H9 (cell line): ENCODE measurements around the gene EVI5. TPM values are rescaled to one million over a fixed set of nuclear protein-coding genes. Genes with fewer than 3 reads are reported as not detected.

Experiments used
- DNase-seq: peaks from one replicate; pipeline ENCODE4 v3.0.0-alpha.2; 2017
- H2AFZ ChIP-seq: one replicate; pipeline ENCODE4 v1.6.1; 2013; ENCODE audit warnings: mild to moderate bottlenecking, low read length, control low read depth, moderate library complexity
- H2AK5ac ChIP-seq: 2 replicates; pipeline ENCODE4 v1.6.1; 2013; ENCODE audit warnings: low read length, control low read depth, mixed read lengths; ENCODE audit not compliant: insufficient read length
- H2BK120ac ChIP-seq: one replicate; pipeline ENCODE4 v1.6.1; 2013; ENCODE audit warnings: low read depth, mild to moderate bottlenecking, low read length, control low read depth, inconsistent platforms; ENCODE audit not compliant: poor library complexity, severe bottlenecking
- H2BK12ac ChIP-seq: 2 replicates; pipeline ENCODE4 v1.6.1; 2013; ENCODE audit warnings: low read length, control low read depth, mixed read lengths, low read depth; ENCODE audit not compliant: insufficient read length
- H2BK15ac ChIP-seq: 2 replicates; pipeline ENCODE4 v1.6.1; 2013; ENCODE audit warnings: low read depth, low read length, control low read depth
- H2BK20ac ChIP-seq: one replicate; pipeline ENCODE4 v1.6.1; 2013; ENCODE audit warnings: low read depth, mild to moderate bottlenecking, low read length, control low read depth, inconsistent platforms; ENCODE audit not compliant: poor library complexity, severe bottlenecking
- H2BK5ac ChIP-seq: 2 replicates; pipeline ENCODE4 v1.6.1; 2013; ENCODE audit warnings: low read length, control low read depth, mixed read lengths; ENCODE audit not compliant: insufficient read length
- H3K14ac ChIP-seq: 2 replicates; pipeline ENCODE4 v1.6.1; 2013; ENCODE audit warnings: low read length, control low read depth; ENCODE audit not compliant: insufficient read depth
- H3K18ac ChIP-seq: 2 replicates; pipeline ENCODE4 v1.6.1; 2013; ENCODE audit warnings: low read depth, mild to moderate bottlenecking, mixed read lengths, low read length, control low read depth; ENCODE audit not compliant: insufficient read length
- H3K23ac ChIP-seq: 2 replicates; pipeline ENCODE4 v1.6.1; 2013; ENCODE audit warnings: low read length, control low read depth, mixed read lengths, low read depth; ENCODE audit not compliant: insufficient read length
- H3K23me2 ChIP-seq: 2 replicates; pipeline ENCODE4 v1.6.1; 2013; ENCODE audit warnings: low read depth, mild to moderate bottlenecking, mixed read lengths, low read length, control low read depth; ENCODE audit not compliant: insufficient read length, poor library complexity, severe bottlenecking
- H3K27ac ChIP-seq: 2 replicates; pipeline ENCODE4 v1.5.1; 2013; ENCODE audit warnings: low read length, control low read depth, mixed read lengths, low read depth; ENCODE audit not compliant: insufficient read length
- H3K27me3 ChIP-seq: 2 replicates; pipeline ENCODE4 v1.6.1; 2013; ENCODE audit warnings: low read length, control low read depth, inconsistent platforms; ENCODE audit not compliant: insufficient read depth
- H3K4ac ChIP-seq: 2 replicates; pipeline ENCODE4 v1.6.1; 2013; ENCODE audit warnings: low read depth, mild to moderate bottlenecking, control low read depth, inconsistent platforms, low read length, moderate library complexity
- H3K4me1 ChIP-seq: 2 replicates; pipeline ENCODE4 v1.6.1; 2013; ENCODE audit warnings: low read length, control low read depth, inconsistent platforms; ENCODE audit not compliant: insufficient read depth
- H3K4me2 ChIP-seq: 2 replicates; pipeline ENCODE4 v1.6.1; 2013; ENCODE audit warnings: low read length, control low read depth, mixed read lengths; ENCODE audit not compliant: insufficient read length, insufficient read depth
- H3K56ac ChIP-seq: 2 replicates; pipeline ENCODE4 v1.6.1; 2013; ENCODE audit warnings: low read depth, mild to moderate bottlenecking, mixed read lengths, low read length, control low read depth; ENCODE audit not compliant: insufficient read length
- H3K79me1 ChIP-seq: 2 replicates; pipeline ENCODE4 v1.6.1; 2013; ENCODE audit warnings: low read depth, mild to moderate bottlenecking, moderate library complexity, low read length, control low read depth, inconsistent platforms; ENCODE audit not compliant: insufficient read depth, poor library complexity, severe bottlenecking
- H3K79me2 ChIP-seq: 2 replicates; pipeline ENCODE4 v1.6.1; 2013; ENCODE audit warnings: low read length, control low read depth, inconsistent platforms; ENCODE audit not compliant: insufficient read depth
- H3K9ac ChIP-seq: 2 replicates; pipeline ENCODE4 v1.6.1; 2013; ENCODE audit warnings: low read length, control low read depth, mixed read lengths; ENCODE audit not compliant: insufficient read length; ENCODE audit errors: extremely low read depth
- H3K9me3 ChIP-seq: one replicate; pipeline ENCODE4 v1.6.1; 2013; ENCODE audit warnings: low read depth, low read length, inconsistent platforms; ENCODE audit not compliant: control insufficient read depth
- H3T11ph ChIP-seq: one replicate; pipeline ENCODE4 v1.6.1; 2013; ENCODE audit warnings: mild to moderate bottlenecking, low read length, control low read depth, inconsistent platforms
- H4K20me1 ChIP-seq: one replicate; pipeline ENCODE4 v1.6.1; 2013; ENCODE audit not compliant: control insufficient read depth, insufficient read length, insufficient read depth
- H4K5ac ChIP-seq: 2 replicates; pipeline ENCODE4 v1.6.1; 2013; ENCODE audit warnings: low read depth, mild to moderate bottlenecking, mixed read lengths, low read length, control low read depth; ENCODE audit not compliant: insufficient read length
- H4K8ac ChIP-seq: replicated peaks from 2 replicates; pipeline ENCODE4 v1.6.1; 2013; ENCODE audit warnings: low read length, control low read depth, mixed read lengths, low read depth; ENCODE audit not compliant: insufficient read length
- H4K91ac ChIP-seq: 2 replicates; pipeline ENCODE4 v1.6.1; 2013; ENCODE audit warnings: low read depth, mild to moderate bottlenecking, moderate library complexity, mixed read lengths, low read length, control low read depth; ENCODE audit not compliant: insufficient read length
- H3K27ac Mint-ChIP-seq, 3 experiments: 2 replicates in 2 of 3; 3 replicates in 1 of 3; pipeline ENCODE4 v1.8.0; 2020 to 2021; ENCODE audit warnings: mixed read lengths in 3 of 3, mild to moderate bottlenecking in 1 of 3, moderate library complexity in 1 of 3
- H3K27me3 Mint-ChIP-seq: 2 replicates; pipeline ENCODE4 v1.8.0; 2021; ENCODE audit warnings: low read depth, mild to moderate bottlenecking, moderate library complexity, mixed read lengths
- H3K36me3 Mint-ChIP-seq, 3 experiments: 2 replicates in 2 of 3; 3 replicates in 1 of 3; pipeline ENCODE4 v1.8.0; 2020 to 2021; ENCODE audit warnings: low read depth in 3 of 3, mixed read lengths in 3 of 3; ENCODE audit not compliant: insufficient read depth in 1 of 3
- H3K4me1 Mint-ChIP-seq, 2 experiments: 2 replicates each; pipeline ENCODE4 v1.8.0; 2020; ENCODE audit warnings: mixed read lengths in 2 of 2
- H3K4me3 Mint-ChIP-seq, 2 experiments: 2 replicates in 1 of 2; 3 replicates in 1 of 2; pipeline ENCODE4 v1.8.0; 2020 to 2021; ENCODE audit warnings: mild to moderate bottlenecking in 2 of 2, mixed read lengths in 2 of 2, moderate library complexity in 1 of 2
- H3K9me3 Mint-ChIP-seq, 2 experiments: 2 replicates in 1 of 2; 3 replicates in 1 of 2; pipeline ENCODE4 v1.8.0; 2020; ENCODE audit warnings: mild to moderate bottlenecking in 2 of 2, mixed read lengths in 2 of 2, moderate library complexity in 1 of 2
- CTCF ChIP-seq: fragments of 200-600 bp; sonication (generic); conservative IDR thresholded peaks from 3 replicates; pipeline ENCODE4 v1.8.0; 2021; ENCODE audit warnings: antibody characterized with exemption, mild to moderate bottlenecking
- WGBS: extraction: QIAGEN DNeasy Blood & Tissue Kit; methylation state at CpG from one replicate; pipeline ENCODE4 v1.1.7; 2013; ENCODE audit warnings: missing lambda C conversion rate, low lambda C conversion rate, mixed read lengths; ENCODE audit not compliant: insufficient read length; ENCODE audit errors: extremely low coverage; 5-methylcytosine and 5-hydroxymethylcytosine counted together
- total RNA-seq: library from RNA; stranded (reverse); gene quantifications from 2 replicates; pipeline ENCODE4 v1.2.1, GENCODE V29; 2021

EVI5 gene
- total RNA-seq, 1 experiment from 2014 or later, result 9.7 TPM

GRCh38 chr1:92480200-92480812, 304.6 kb downstream of the EVI5 start:
- H3K79me1 ChIP-seq, result no peaks in the 10 kb centered on the region
- no peak overlapping the region for H3K56ac ChIP-seq
- H3K4me3 Mint-ChIP-seq, result peak overlapping the region; percentile 48 to 78
- H3K27ac ChIP-seq, result no peak overlapping the region
- H3K4me1 Mint-ChIP-seq, result peaks cover 39 to 49% of the 10 kb centered on the region in 2 experiments
- no peak overlapping the region for H4K91ac ChIP-seq
- H3K23ac ChIP-seq, result no peak overlapping the region
- no CpG with 5 or more reads among the region's 59 CpGs for whole genome bisulfite sequencing
- no peak overlapping the region for H3T11ph ChIP-seq
- H3K4me2 ChIP-seq, result peak overlapping the region; percentile 74
- peaks cover 5 to 14% of the 10 kb centered on the region in 2 experiments for H3K9me3 Mint-ChIP-seq
- peaks cover 33% of the 10 kb centered on the region for H3K23me2 ChIP-seq
- no peaks in the 10 kb centered on the region for H3K79me2 ChIP-seq
- no peak overlapping the region for H2BK20ac ChIP-seq
- no peak overlapping the region for H3K27ac Mint-ChIP-seq
- no peak overlapping the region for H2BK12ac ChIP-seq
- no peak overlapping the region for H2AK5ac ChIP-seq
- H3K27me3 ChIP-seq, result peaks cover 71% of the 10 kb centered on the region
- no peak overlapping the region for H4K8ac ChIP-seq
- H3K14ac ChIP-seq, result peak overlapping the region; percentile 66; the same call in 1 of the 2 replicates
- no peak overlapping the region for H2BK5ac ChIP-seq
- no peak overlapping the region for H2BK120ac ChIP-seq
- H3K9ac ChIP-seq, result no peak overlapping the region
- H2BK15ac ChIP-seq, result no peak overlapping the region
- H4K20me1 ChIP-seq, result no peaks in the 10 kb centered on the region
- peak; percentile 71 for DNase-seq
- no peak overlapping the region for H2AFZ ChIP-seq
- peaks cover 0 to 4% (median 0%) of the 10 kb centered on the region in 3 experiments; a peak in 2 of 7 replicates for H3K36me3 Mint-ChIP-seq
- no peaks in the 10 kb centered on the region for H3K9me3 ChIP-seq
- H3K4ac ChIP-seq, result no peak overlapping the region
- peaks cover 99% of the 10 kb centered on the region for H3K27me3 Mint-ChIP-seq
- H3K4me1 ChIP-seq, result no peaks in the 10 kb centered on the region
- H4K5ac ChIP-seq, result no peak overlapping the region
- no peak overlapping the region for H3K18ac ChIP-seq
- no peak for TF ChIP-seq CTCF
